Ovary (tissue), 3 donors: ENCODE results near the gene MTERF4.

Experiments
- POLR2A ChIP-seq: fragments of 450-650 bp; IDR thresholded peaks from one replicate; pipeline ENCODE4 v1.6.1; 2017; ENCODE audit warnings: antibody characterized with exemption, mild to moderate bottlenecking, moderate library complexity
- TF ChIP-seq, protein P1 (sequence below), 3 donors: fragments of 450-650 bp in 2 of 3; fragments of 200-600 bp in 1 of 3; IDR thresholded peaks; one replicate each; pipeline versions ENCODE4 v1.5.1 to v1.8.0; 2016 to 2022; ENCODE audit warnings: antibody characterized with exemption in 3 of 3, mild to moderate bottlenecking in 1 of 3
- donor health status: DM: no; HTN: no; CAD: no.

DNA sequence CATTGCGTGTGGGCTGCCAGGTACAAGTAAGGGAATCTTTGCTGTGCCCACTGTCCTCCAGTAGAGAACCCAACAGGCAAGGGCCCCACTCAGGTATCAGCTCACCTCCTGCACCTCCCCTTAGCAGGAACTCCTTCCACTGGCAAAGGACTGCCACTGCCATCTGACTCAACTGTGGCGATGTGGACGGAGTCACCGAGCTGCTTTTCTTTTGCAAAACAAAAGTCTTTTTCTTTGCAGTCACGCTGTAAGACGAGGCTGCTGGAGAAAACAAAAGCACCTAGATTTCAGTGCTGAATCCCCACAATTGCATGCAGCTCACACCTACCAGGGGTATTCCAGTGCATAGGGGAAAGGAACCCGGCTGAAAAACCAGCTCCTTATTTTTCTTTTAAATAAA lies 7.9 kb downstream of the MTERF4 start:
- TF ChIP-seq, protein P1, sequence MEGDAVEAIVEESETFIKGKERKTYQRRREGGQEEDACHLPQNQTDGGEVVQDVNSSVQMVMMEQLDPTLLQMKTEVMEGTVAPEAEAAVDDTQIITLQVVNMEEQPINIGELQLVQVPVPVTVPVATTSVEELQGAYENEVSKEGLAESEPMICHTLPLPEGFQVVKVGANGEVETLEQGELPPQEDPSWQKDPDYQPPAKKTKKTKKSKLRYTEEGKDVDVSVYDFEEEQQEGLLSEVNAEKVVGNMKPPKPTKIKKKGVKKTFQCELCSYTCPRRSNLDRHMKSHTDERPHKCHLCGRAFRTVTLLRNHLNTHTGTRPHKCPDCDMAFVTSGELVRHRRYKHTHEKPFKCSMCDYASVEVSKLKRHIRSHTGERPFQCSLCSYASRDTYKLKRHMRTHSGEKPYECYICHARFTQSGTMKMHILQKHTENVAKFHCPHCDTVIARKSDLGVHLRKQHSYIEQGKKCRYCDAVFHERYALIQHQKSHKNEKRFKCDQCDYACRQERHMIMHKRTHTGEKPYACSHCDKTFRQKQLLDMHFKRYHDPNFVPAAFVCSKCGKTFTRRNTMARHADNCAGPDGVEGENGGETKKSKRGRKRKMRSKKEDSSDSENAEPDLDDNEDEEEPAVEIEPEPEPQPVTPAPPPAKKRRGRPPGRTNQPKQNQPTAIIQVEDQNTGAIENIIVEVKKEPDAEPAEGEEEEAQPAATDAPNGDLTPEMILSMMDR (IDR thresholded peaks at IDR 0.05), result no peak
- TF ChIP-seq POLR2A, result no peak
